HG03175 (cell line): Measurements from ENCODE around the gene GPSM1.
"Not testable (repeated sequence)": the region's sequence is repeated elsewhere in the genome, so short reads cannot be mapped to it uniquely, and the experiment has no call there.

Experiments used
- ATAC-seq: cut with Tn5 transposase; IDR thresholded peaks from one replicate; pipeline ENCODE4 v1.9.1; 2021; ENCODE audit warnings: mild to moderate bottlenecking, moderate library complexity; ENCODE audit not compliant: unreplicated experiment

Gene GPSM1

DNA sequence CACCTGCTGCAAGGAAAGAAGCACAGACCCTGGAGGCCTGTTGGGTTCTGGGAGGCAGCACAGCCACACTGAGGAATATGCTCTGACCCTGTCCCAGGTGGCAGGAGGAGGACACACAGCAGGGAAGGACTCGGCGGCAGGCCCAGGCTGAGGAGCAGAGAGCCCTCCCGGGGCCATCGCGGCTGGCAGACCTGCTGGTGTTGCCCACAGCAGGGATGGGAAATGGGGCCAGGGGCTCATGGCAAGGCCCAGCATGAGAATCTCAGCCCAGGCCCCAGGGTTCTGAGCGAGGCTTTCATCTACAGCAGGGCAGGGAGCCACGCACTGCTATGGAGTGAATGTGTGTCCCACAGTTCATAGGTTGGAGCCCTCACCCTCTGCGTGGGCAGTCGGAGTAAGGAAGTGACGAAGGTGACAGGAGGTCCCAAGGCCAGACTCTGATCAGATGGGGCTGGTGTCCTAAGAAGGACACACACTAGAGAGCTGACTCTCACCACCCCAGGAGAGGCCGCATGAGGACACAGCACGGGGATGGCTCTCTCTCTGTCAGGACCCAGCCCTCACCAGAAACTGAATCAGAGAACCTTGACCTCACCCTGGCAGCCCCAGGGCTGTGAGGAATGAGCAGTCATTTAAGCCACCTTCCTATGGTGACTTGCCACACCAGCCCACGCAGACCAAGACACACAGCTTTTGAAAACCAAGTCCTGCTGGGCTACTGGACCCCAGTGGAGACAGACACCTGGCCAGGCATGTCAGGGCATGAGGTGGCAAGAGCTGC is 10.3 kb upstream of the GPSM1 start:
- ATAC-seq = no peak

DNA sequence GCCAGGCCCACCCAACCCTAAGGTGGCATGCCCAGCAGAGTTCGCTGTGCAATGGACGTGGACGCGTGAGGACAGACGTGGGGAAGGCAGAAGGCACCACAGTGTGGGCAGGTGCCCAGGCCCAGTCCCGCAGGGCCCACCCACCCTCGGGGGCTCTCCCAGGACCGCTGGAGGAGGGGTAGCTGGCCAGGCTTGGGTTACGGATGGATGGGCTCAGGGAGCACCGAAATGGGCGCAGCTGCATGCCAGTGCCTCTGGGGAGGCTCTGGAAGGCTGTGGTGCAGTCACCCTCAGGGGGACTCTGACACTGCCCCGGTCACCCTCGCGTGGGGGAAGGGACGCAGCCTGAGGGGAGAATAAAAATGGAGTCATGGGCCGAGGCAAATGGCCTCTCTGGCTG is 9.6 kb upstream of the GPSM1 start:
- no peak for ATAC-seq

DNA sequence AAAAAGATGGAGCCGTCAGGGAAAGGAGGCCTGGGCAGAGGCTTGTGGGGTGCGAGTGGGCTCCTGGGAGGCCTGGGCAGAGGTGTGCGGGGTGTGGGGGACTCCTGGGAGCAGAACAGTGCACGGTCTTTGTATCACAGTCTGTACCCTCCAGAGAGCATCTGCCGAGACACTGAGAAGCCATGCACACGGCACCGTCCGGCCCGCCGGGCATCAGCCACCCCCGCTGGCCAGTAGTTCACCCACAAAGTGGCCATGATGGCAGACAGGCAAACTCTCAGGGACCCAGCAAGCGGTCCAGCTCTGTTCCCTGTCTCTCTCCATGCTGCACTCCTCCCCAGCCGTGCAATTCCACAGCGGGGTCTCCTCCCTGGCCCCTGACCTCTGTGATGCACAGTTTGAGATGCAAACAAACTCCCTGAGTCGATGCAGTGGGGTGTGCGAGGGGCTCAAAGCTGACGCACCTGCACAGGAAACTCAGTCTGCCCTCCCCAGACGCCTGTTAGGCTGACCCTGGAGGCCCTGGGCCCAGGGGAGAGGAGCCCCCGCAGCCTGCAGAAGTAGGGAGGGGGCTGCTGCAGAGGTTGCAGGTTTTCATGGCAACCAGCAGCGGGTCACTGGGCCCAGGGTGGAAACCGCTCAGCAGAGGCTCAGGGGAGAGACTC is 9.1 kb upstream of the GPSM1 start:
- no peak for ATAC-seq

DNA sequence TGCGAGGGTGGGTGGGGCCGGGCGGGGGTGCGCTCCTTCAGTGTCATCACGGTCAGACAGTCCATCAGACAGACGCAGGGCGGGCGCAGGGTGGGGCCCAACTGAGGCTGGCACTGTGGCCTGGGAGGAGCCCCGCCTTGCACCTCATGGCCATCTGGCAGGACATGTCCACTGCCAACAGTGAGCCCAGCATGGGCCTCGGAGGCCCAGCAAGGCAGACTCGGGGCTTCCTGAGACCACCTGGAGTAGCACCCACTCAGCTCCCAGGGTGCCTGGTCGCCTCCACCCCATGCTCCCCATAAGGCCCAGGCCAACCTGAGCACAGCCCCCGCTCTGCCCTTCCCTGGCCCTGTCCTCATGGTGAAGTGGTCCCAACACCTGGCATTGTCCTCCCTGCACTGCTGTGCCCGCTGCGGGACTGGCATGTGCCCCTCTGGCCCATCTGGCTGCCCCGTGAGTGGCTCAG is 8.5 kb upstream of the GPSM1 start:
- ATAC-seq = no peak

DNA sequence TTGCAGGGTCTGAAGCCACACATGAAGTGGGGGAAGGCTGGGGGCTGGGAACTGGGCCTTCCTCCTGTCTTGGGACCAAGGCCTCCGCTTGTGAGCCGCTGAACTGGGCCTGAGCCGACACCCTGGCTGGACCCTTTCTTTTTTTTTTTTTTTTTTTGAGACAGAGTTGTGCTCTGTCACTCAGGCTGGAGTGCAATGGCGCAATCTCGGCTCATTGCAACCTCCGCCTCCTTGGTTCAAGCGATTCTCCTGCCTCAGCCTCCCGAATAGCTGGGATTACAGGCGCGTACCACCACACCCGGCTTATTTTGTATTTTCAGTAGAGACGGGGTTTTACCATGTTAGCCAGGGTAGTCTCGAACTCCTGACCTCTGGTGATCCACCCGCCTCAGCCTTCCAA is 8.1 kb upstream of the GPSM1 start:
- not testable (repeated sequence) for ATAC-seq

DNA sequence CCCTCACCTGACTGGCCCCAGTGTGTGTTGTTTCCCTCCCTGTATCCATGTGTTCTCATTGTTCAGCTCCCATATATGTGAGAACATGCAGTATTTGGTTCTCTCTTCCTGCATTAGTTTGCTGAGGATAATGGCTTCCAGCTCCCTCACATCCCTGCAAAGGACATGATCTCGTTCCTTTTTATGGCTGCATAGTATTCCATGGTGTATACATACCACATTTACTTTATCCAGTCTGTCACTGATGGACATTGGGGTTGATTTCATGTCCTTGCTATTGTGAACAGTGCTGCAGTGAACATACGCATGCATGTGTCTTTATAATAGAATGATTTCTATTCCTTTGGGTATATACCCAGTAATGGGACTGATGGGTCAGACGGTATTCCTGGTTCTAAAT is 7.4 kb upstream of the GPSM1 start:
- not testable (repeated sequence) for ATAC-seq

DNA sequence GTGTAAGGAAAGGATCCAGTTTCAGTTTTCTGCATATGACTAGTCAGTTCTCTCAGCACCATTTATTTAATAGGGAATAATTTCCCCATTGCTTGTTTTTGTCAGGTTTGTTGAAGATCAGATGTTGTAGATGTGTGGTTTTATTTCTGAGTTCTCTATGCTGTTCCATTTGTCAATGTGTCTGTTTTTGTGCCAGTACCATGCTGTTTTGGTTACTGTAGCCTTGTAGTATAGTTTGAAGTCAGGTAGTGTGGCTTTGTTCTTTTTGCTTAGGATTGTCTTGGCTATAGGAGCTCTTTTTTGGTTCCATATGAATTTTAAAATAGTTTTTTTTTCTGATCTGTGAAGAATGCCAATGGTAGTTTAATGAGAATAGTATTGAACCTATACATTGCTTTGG is 6.4 kb upstream of the GPSM1 start:
- not testable (repeated sequence) for ATAC-seq

DNA sequence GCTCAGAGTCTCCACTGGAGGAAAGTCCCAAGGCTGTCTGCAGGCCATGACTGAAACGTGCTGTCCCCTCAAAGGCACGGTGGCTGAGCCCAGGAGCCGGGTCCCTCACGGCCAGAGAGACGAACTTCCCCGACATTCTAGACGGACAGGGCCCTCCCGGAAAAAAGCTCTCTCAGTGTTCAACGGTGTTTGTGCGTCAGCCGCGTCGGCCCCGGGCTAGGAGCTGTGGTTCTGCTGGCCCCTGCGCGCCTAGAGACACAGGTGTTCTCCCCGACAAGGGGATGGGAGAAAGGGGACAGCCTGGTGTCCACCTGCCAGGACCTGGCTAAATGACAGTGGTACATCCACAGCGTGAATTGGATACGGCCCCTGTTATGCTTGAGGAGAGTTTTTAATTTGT is 5.8 kb upstream of the GPSM1 start:
- ATAC-seq = no peak

DNA sequence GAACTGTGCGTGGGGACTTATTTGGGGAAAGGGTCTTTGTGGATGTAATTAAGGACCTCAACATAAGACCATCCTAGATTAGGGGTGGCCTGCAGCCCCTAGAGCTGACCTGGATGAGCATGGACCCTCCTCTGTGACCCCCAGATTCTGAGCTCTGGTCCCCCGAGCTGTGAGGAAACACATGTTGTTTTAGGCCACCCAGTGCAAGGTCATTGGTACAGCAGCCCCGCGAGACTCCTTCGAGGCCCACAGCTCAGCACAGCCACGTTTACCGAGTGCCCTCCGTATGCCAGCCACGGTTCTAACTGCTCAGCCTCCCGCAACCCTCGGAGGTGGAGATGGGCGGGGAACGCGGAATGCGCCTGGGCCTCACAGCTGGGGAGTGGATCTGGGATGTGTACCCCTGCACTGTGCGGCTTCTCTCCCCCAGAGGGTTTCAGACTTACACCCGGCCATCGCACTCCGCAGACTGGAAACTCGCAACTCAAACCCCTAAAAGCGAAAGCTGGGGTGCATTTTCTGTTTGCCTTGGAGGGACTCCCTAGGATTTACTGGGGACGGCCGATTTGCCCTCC is 4.5 kb upstream of the GPSM1 start:
- no peak for ATAC-seq

DNA sequence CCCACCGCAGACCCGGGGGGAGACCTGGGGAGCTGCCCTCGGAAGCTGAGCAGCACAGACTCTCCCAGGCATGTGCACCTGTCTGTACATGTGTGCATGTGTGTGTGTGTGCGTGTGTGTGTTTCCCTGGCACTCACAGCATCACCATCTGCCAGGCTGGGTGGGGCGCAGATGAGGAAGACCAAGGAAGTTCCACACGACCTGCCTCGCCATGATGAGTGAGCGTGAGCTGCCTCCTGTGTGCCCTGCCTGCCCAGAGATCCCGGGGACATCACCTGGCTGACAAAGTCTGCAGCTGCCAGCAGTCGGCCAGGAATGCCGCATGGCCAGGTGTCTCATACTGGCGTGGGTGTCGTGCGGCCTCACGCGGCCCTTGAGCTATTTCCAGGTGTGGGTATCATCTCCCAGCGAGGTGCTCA is 4.0 kb upstream of the GPSM1 start:
- ATAC-seq = no peak

DNA sequence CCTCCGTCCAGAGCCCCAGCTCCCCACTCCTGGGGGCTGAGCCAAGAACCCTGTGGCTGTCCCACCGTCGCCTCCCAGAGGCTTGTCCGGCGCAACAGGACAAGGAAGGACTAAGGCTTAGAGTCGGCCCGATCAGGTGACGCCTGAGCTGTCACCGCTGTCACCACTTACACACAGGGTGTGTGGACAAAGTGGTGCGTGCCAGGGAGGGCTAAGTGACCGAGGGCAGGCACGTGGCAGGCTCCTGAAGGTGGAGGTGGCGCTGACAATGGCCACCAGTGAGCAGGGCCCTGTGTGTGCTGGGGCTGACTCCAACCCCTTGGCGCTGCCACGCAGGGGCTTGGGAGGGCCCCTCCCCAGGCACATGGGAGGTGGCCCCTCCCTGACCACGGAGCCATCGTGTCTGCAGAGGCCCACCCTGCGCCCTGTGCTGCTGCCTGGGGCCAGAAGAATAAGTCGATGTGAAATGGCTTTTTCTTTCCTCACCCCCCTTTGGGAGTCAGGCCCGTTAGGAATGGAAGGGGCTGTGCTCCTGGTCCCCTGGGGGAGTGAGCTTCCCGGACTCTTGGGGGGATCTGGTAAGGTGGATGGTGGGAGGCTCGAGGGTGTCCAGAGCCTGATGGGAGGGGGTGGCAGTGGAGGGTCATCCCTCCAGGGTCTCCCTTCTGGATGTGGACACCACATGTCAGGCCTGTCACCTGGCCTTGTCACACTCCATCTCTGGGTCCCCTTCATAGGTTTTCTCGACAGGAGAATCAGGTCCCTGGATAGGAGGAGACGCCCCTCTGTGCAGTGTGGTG is 2.6 kb upstream of the GPSM1 start:
- ATAC-seq = no peak

DNA sequence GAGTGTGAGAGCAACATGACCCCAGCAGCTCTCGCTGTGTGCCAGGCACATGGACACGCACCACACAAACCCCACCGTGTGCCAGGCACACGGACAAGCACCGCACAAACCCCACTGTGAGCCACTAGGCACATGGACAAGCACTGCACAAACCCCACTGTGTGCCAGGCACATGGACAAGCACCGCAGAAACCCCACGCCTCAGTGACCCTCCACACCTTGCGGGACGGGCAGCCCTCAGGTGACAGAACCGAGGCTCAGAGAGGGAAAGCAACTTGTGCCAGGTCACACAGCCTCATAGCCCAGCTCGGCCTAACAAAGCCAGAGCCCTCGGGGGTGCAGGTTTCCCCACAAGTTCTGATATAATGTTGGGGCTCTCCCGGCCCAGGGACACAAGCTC is 2.0 kb upstream of the GPSM1 start:
- ATAC-seq = no peak

DNA sequence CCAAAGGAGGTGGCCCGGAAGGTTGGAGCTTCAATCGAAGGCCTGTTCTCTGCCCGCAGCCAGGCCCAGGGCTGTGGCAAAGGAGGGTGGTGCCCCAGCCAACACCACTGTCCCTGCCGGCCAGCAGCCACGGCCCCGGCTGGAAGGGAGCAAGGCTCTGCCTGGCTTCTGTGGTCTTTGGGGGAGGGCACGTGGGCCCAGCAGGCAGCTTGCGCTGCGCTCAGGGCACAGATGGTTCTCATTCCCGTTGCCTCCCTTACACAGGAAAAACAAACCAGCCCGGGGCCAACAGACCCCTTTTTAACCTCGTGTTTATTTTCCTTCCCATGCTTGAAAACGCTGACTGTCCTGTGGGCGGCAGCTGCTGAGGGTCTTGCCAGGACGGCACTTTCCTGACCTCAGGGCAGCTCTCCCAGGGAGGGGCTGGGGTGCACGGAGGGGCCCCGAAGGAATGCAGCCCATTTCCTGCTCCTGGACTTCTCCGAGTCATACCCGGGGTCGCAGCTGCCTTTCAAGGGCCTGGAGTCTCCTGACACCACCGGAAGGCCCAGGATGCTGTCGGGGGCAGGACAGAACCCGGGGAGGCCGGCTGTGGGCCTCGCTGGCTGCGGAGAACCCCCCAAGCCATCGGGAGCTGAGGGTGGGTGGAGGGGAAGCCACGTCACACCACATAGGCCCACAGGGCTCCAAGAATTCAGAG is 1.1 kb upstream of the GPSM1 start:
- no peak for ATAC-seq

DNA sequence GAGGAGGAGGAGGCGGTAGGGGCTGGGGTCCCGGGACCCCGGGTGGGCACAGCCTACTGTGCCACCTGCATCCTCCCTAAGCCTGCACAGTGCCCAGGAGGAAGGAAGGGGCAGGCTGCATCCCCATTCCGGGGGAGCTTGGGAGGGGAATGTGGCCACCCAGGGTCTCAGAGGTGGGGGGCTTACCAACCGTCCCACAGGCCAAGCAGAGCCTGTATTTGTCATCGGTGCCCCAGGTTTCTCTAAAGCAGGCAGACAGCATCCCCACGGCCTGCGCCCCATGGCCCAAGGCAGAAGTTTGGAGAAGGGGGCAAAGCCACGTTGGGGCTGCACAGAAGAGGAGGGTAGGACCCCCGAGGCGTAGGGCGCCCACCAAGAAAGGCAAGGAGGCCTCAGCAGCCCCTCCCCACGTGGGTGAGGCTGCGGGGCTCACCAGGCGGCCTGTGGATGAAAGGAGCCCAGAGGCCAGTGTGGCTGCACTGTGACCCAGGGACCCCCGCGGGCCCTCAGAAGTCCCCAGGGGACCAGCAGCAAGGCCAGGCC is 507 bp upstream of the GPSM1 start:
- ATAC-seq = no peak

DNA sequence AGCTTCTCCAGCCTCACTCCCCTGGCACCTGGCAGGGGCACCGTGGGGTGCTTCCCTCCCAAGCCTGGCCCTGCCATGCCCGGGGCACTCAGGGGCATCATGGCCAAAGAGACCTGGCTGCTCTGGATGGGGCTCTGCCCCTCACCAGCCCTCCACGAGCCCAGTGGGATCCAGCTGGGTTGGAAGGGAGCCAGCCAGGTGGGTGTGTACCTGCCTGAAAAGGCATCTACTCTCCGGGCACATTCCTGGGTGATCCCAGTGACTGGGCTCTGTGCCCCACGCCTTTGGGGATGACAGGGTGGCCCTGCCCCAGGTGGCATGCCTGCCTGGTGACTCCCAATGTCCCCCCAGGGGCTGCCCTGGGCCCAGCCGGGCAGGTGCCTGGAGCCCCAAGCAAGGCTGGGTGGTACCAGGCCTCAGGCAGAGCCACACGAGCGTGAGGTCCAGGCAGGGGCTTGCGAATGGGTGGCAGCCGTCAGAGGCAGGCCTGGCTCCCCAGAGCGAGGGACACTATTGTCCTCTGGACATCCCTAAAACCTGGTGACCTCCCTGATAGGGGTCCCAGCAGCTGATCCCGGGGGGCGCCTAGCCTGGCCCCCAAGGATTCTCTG is 777 bp downstream of the GPSM1 start:
- no peak for ATAC-seq

DNA sequence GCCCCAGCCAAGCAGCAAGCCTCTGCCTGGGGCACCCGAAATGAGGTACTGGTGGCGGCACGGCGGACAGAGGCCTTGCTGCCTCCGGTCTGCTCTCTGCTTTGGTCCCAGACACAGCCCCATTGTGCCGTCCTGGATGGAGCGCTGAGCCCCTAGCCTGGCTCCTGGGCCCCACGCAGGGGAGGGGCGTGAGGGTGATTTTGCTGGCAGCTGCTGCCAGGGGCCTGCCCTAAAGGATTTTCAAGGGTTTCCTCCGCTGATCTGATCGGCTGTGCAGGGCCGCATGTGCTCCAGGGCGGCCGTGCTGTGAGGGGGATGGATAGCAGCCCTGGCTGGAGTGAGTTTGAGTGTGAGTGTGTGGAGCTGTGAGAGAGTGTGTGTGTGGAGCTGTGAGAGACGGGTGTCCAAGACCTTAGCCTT is 1.3 kb downstream of the GPSM1 start:
- ATAC-seq = no peak

DNA sequence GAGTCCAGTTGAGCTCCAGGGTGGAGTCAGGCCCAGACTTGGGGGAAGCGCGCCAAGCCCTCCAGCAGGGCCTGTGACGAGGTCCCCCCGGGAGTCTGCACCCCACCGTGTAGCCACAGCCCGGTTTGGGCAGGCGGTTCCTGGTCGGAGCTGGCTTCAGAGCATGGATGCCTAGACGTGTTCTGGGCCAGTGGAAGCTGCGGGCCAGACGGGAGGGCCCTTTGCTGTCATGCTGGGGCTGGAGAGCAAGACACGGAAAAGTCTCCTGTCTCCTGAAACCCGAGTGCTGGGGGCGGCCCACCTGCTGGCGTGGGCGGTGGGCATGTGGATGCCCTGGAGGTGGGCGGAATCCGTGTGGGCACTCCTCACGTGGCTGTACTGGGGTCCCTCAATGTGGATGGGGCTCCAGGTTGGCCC is 1.9 kb downstream of the GPSM1 start:
- no peak for ATAC-seq

DNA sequence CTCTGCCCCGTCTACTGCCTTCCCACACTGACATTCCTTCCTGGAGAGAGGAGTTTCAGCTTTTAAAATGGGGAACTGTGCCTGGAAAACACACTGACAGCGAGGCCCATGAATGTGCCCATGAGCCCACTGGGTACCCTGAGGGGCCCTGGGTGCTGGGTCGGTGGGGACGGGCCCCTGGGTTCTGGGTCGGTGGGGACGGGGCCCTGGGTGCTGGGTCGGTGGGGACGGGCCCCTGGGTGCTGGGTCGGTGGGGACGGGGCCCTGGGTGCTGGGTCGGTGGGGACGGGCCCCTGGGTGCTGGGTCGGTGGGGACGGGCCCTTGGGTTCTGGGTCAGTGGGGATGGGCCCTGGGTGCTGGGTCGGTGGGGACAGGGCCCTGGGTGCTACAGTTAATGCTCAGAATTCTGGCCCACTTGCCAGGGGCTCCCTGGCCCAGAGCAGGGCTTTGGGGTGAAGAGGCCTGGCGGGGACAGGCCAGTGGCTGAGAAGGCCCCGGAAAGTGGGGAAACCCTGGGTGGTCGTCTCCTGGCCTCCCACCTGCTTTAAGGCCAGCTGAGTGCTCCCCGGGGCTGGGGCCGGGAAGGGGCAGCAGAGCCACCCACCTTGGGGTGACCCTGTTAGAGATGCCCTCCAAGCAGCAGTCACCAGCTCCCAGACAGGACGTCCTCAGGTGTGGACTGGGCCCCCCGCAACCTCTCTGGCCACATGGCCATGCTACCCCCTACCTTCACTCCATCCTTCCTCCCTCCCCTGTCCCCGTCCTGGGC is 2.5 kb downstream of the GPSM1 start:
- no peak for ATAC-seq

DNA sequence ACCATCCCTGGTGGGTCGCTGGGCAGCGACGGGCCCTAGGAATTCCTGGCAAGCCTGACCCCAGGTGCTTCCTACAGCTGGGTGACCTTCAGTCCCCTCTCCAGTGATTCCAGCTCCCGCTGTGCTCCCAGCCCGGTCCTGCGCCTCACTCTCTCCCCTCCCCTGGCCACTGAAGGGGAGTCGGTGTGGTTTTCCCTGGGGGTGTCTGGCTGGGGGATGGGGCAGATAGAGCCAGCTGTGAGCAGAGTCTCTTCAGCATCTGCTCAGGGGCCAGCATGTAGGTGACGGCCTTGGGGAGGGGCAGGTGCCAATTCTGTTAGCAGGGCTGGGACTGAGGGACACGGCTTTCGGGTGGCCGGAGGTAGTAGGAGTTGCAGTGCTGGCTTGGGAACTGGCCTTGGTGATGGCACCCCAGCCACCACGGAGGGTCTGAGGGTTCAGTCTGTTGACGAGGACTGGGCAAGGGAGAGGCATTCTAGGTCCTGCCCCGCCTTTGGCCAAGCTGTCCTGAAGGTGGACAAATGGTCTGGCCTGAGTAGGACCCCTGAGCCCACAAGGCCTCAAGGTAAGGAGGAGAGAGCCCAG is 3.2 kb downstream of the GPSM1 start:
- no peak for ATAC-seq
